ENCODE data around the gene ABHD11.

Gene ABHD11

GRCh38 chr7:73712773-73713172 lies 25.8 kb downstream of the ABHD11 start:
- no peaks in the 10 kb centered on the region for H4K20me1 ChIP-seq (ENCODE audit: insufficient read depth, low read length)
- H3K9me2 ChIP-seq (ENCODE audit: low read depth, low read length): no peaks in the 10 kb centered on the region
- no peaks in the 10 kb centered on the region for H3F3A ChIP-seq (ENCODE audit: insufficient read depth, low read length)
- H3K27ac ChIP-seq (ENCODE audit: low read depth, low read length, poor library complexity, severe bottlenecking): no peak overlapping the region
- no peak overlapping the region for H3K4me3 ChIP-seq (ENCODE audit: low read depth, low read length, poor library complexity, severe bottlenecking)
- no peaks in the 10 kb centered on the region for H3K79me2 ChIP-seq (ENCODE audit: insufficient read depth, low read length)
- H3K4me1 ChIP-seq (ENCODE audit: insufficient read depth, low read length, severe bottlenecking): peaks cover under 1% of the 10 kb centered on the region
- TF ChIP-seq EZH2 (IDR thresholded peaks at IDR 0.05; ENCODE audit: borderline replicate concordance, low read length) (no peak), CTCF (IDR thresholded peaks at IDR 0.05; ENCODE audit: low read length) (no peak)
- no peaks in the 10 kb centered on the region; the same call in 1 of the 2 replicates for H3K27me3 ChIP-seq (ENCODE audit: insufficient read depth, low read length)
- no peaks in the 10 kb centered on the region for H3K9me3 ChIP-seq (ENCODE audit: low read length)
- no peak overlapping the region for H3K9ac ChIP-seq (ENCODE audit: low read length)
- no peaks in the 10 kb centered on the region for H3K36me3 ChIP-seq (ENCODE audit: insufficient read depth, low read length)
- H2AFZ ChIP-seq (ENCODE audit: low read length): no peak overlapping the region
- no peak overlapping the region for H3K4me2 ChIP-seq (ENCODE audit: low read length)

GRCh38 chr7:73708961-73709549 lies 29.5 kb downstream of the ABHD11 start:
- H3F3A ChIP-seq (ENCODE audit: insufficient read depth, low read length): no peaks in the 10 kb centered on the region

GRCh38 chr7:73707045-73707631 lies 31.5 kb downstream of the ABHD11 start:
- no peaks in the 10 kb centered on the region for H3K9me2 ChIP-seq (ENCODE audit: low read depth, low read length)
- no peaks in the 10 kb centered on the region for H3K36me3 ChIP-seq (ENCODE audit: insufficient read depth, low read length)
- peaks cover 3% of the 10 kb centered on the region for H3K4me1 ChIP-seq (ENCODE audit: insufficient read depth, low read length, severe bottlenecking)
- TF ChIP-seq CTCF (IDR thresholded peaks at IDR 0.05; ENCODE audit: low read length) (no peak), EZH2 (IDR thresholded peaks at IDR 0.05; ENCODE audit: borderline replicate concordance, low read length) (no peak)
- no peaks in the 10 kb centered on the region for H4K20me1 ChIP-seq (ENCODE audit: insufficient read depth, low read length)
- no peaks in the 10 kb centered on the region for H3K79me2 ChIP-seq (ENCODE audit: insufficient read depth, low read length)
- H3K4me3 ChIP-seq (ENCODE audit: low read depth, low read length, poor library complexity, severe bottlenecking): no peak overlapping the region
- no peak overlapping the region for H3K9ac ChIP-seq (ENCODE audit: low read length)
- no peaks in the 10 kb centered on the region for H3K9me3 ChIP-seq (ENCODE audit: low read length)
- no peak overlapping the region for H2AFZ ChIP-seq (ENCODE audit: low read length)
- no peaks in the 10 kb centered on the region for H3F3A ChIP-seq (ENCODE audit: insufficient read depth, low read length)
- peaks cover 10% of the 10 kb centered on the region; the same call in 1 of the 2 replicates for H3K27me3 ChIP-seq (ENCODE audit: insufficient read depth, low read length)
- no peak overlapping the region for H3K4me2 ChIP-seq (ENCODE audit: low read length)
- H3K27ac ChIP-seq (ENCODE audit: low read depth, low read length, poor library complexity, severe bottlenecking): no peak overlapping the region

More at GRCh38 chr7:73708961-73709549, 29.5 kb downstream of the ABHD11 start:
- Histone ChIP-seq H4K20me1 (ENCODE audit: insufficient read depth, low read length) (no peaks in the 10 kb centered on the region), H3K9ac (ENCODE audit: low read length) (no peak overlapping the region), H3K27me3 (ENCODE audit: insufficient read depth, low read length) (peaks cover 10% of the 10 kb centered on the region; the same call in 1 of the 2 replicates), H3K79me2 (ENCODE audit: insufficient read depth, low read length) (no peaks in the 10 kb centered on the region), H3K9me2 (ENCODE audit: low read depth, low read length) (no peaks in the 10 kb centered on the region), H3K4me2 (ENCODE audit: low read length) (no peak overlapping the region), H3K36me3 (ENCODE audit: insufficient read depth, low read length) (no peaks in the 10 kb centered on the region), H2AFZ (ENCODE audit: low read length) (no peak overlapping the region), H3K4me3 (ENCODE audit: low read depth, low read length, poor library complexity, severe bottlenecking) (no peak overlapping the region), H3K27ac (ENCODE audit: low read depth, low read length, poor library complexity, severe bottlenecking) (no peak overlapping the region), H3K9me3 (ENCODE audit: low read length) (no peaks in the 10 kb centered on the region), H3K4me1 (ENCODE audit: insufficient read depth, low read length, severe bottlenecking) (no peaks in the 10 kb centered on the region)
- TF ChIP-seq CTCF (IDR thresholded peaks at IDR 0.05; ENCODE audit: low read length) (no peak), EZH2 (IDR thresholded peaks at IDR 0.05; ENCODE audit: borderline replicate concordance, low read length) (no peak)

All from OCI-LY1 (cell line).